NT2/D1 (cell line): ENCODE results near the gene CTDSPL2.

ENCODE experiments used
- SUZ12 ChIP-seq: IDR thresholded peaks from 2 replicates; pipeline ENCODE4 v1.6.1; 2011; ENCODE audit not compliant: insufficient read length, insufficient read depth; ENCODE audit errors: extremely low read depth
- YY1 ChIP-seq: IDR thresholded peaks from 2 replicates; pipeline ENCODE4 v1.6.1; 2011; ENCODE audit not compliant: insufficient read length, insufficient read depth
- ZNF274 ChIP-seq: IDR thresholded peaks from 2 replicates; pipeline ENCODE4 v1.6.1; 2011; ENCODE audit warnings: mild to moderate bottlenecking, low read depth, low read length

- TF ChIP-seq YY1 (no peak), ZNF274 (no peak), SUZ12 (no peak)
Measured at GRCh38 chr15:44397869-44398268, 29.6 kb upstream of the CTDSPL2 start.
